ENCODE data around the gene CIAPIN1.

- TF ChIP-seq CTCF (IDR thresholded peaks at IDR 0.05) (no peak), POLR2A (IDR thresholded peaks at IDR 0.05) (no peak)
Measured at GRCh38 chr16:57409870-57410587, 37.2 kb downstream of the CIAPIN1 start.

Measured in uterus (tissue), 2 donors.